Measurements from ENCODE around the gene EFCAB14.

GRCh38 chr1:46687921-46688509 lies 30.9 kb downstream of the EFCAB14 start:
- no peak for TF ChIP-seq POLR2A (IDR thresholded peaks at IDR 0.05; ENCODE audit: low read depth, low read length)
- TF ChIP-seq MAX (IDR thresholded peaks at IDR 0.05; ENCODE audit: insufficient read depth, insufficient read length): no peak
- no peak for TF ChIP-seq CTCF (IDR thresholded peaks at IDR 0.05; ENCODE audit: extremely low read depth in 1 of 2, insufficient read depth in 1 of 2, low read depth in 1 of 2, low read length in 2 of 2)

Data from endothelial cell of umbilical vein (primary cell).